Neutrophil (primary cell): ENCODE results near the gene ARFGEF3.

Source experiments
- H3K27ac ChIP-seq: fragments of 200-600 bp; sonication (generic); 2 replicates; pipeline ENCODE4 v1.5.1; 2016; ENCODE audit warnings: mild to moderate bottlenecking, moderate library complexity
- H3K27me3 ChIP-seq: fragments of 200-600 bp; sonication (generic); 2 replicates; pipeline ENCODE4 v1.6.0; 2016; ENCODE audit warnings: mild to moderate bottlenecking
- H3K36me3 ChIP-seq: fragments of 200-600 bp; sonication (generic); 2 replicates; pipeline ENCODE4 v1.5.1; 2017
- H3K4me1 ChIP-seq, 2 experiments: fragments of 200-600 bp in 1 of 2; sonication (generic) in 1 of 2; 1 replicate in 1 of 2; 2 replicates in 1 of 2; pipeline versions ENCODE4 v1.5.1 to v1.6.1; 2013 to 2016; ENCODE audit warnings: low read depth in 1 of 2, low read length in 1 of 2, mild to moderate bottlenecking in 1 of 2, moderate library complexity in 1 of 2; ENCODE audit not compliant: control insufficient read depth in 1 of 2, insufficient read depth in 1 of 2
- H3K4me3 ChIP-seq, 2 experiments: fragments of 200-600 bp in 1 of 2; sonication (generic) in 1 of 2; 1 replicate in 1 of 2; 2 replicates in 1 of 2; pipeline ENCODE4 v1.5.1; 2013 to 2016; ENCODE audit warnings: low read depth in 1 of 2, low read length in 1 of 2, mild to moderate bottlenecking in 1 of 2, moderate library complexity in 1 of 2
- H3K9me3 ChIP-seq: fragments of 200-600 bp; sonication (generic); 2 replicates; pipeline ENCODE4 v1.5.1; 2016
- CTCF ChIP-seq: fragments of 200-600 bp; sonication (generic); IDR thresholded peaks from 2 replicates; pipeline ENCODE4 v1.5.1; 2016; ENCODE audit warnings: antibody characterized with exemption

ARFGEF3 gene

GRCh38 chr6:138176652-138177232 is 15.0 kb downstream of the ARFGEF3 start:
- no peaks in the 10 kb centered on the region for H3K9me3 ChIP-seq
- no peak for TF ChIP-seq CTCF

GRCh38 chr6:138182939-138183789 is 21.4 kb downstream of the ARFGEF3 start:
- H3K4me3 ChIP-seq: no peak overlapping the region
- TF ChIP-seq CTCF: no peak

More at GRCh38 chr6:138176652-138177232, 15.0 kb downstream of the ARFGEF3 start:
- no peaks in the 10 kb centered on the region for H3K36me3 ChIP-seq
- H3K27ac ChIP-seq: no peak overlapping the region
- H3K27me3 ChIP-seq: peaks cover 10% of the 10 kb centered on the region
- H3K4me3 ChIP-seq: no peak overlapping the region
- H3K4me1 ChIP-seq: no peaks in the 10 kb centered on the region

GRCh38 chr6:138183790-138184134 is 22.0 kb downstream of the ARFGEF3 start:
- no peak for TF ChIP-seq CTCF
- H3K27me3 ChIP-seq: no peaks in the 10 kb centered on the region
- no peak overlapping the region for H3K27ac ChIP-seq
- H3K9me3 ChIP-seq: no peaks in the 10 kb centered on the region
- H3K36me3 ChIP-seq: no peaks in the 10 kb centered on the region
- H3K4me3 ChIP-seq: no peak overlapping the region
- H3K4me1 ChIP-seq: no peaks in the 10 kb centered on the region

More at GRCh38 chr6:138182939-138183789, 21.4 kb downstream of the ARFGEF3 start:
- Histone ChIP-seq H3K27me3 (no peaks in the 10 kb centered on the region), H3K36me3 (no peaks in the 10 kb centered on the region), H3K27ac (no peak overlapping the region), H3K4me1 (no peaks in the 10 kb centered on the region), H3K9me3 (no peaks in the 10 kb centered on the region)

GRCh38 chr6:138184230-138184629 is 22.5 kb downstream of the ARFGEF3 start:
- Histone ChIP-seq H3K4me1 (no peaks in the 10 kb centered on the region), H3K36me3 (no peaks in the 10 kb centered on the region), H3K27ac (no peak overlapping the region), H3K27me3 (no peaks in the 10 kb centered on the region), H3K9me3 (no peaks in the 10 kb centered on the region), H3K4me3 (no peak overlapping the region)
- no peak for TF ChIP-seq CTCF

GRCh38 chr6:138187156-138187555 is 25.4 kb downstream of the ARFGEF3 start:
- Histone ChIP-seq H3K4me3 (no peak overlapping the region), H3K27ac (no peak overlapping the region), H3K9me3 (no peaks in the 10 kb centered on the region), H3K27me3 (no peaks in the 10 kb centered on the region), H3K36me3 (no peaks in the 10 kb centered on the region), H3K4me1 (no peaks in the 10 kb centered on the region)
- no peak for TF ChIP-seq CTCF
